Smooth muscle cell (in vitro differentiated cells): ENCODE data around the gene CCDC57. TPM values are rescaled to one million over a fixed set of nuclear protein-coding genes. Genes with fewer than 3 reads are reported as not detected.

ENCODE experiments used
- DNase-seq: peaks from one replicate; lab custom pipeline; 2025; ENCODE audit not compliant: unreplicated experiment; lab: John Stamatoyannopoulos, UW
- H2AFZ ChIP-seq: fragments of 200-600 bp; sonication (generic); 2 replicates; pipeline ENCODE4 v1.6.0; 2016; ENCODE audit warnings: antibody characterized with exemption, low read depth, mild to moderate bottlenecking
- H3F3A ChIP-seq: fragments of 200-600 bp; sonication (generic); 2 replicates; pipeline ENCODE4 v1.6.0; 2017; ENCODE audit warnings: antibody characterized with exemption, low read depth
- H3K27ac ChIP-seq: fragments of 200-600 bp; sonication (generic); 2 replicates; pipeline ENCODE4 v1.5.1; 2016; ENCODE audit warnings: low read depth, mild to moderate bottlenecking
- H3K27me3 ChIP-seq: fragments of 200-600 bp; sonication (generic); 2 replicates; pipeline ENCODE4 v1.6.1; 2016; ENCODE audit warnings: low read depth, mild to moderate bottlenecking
- H3K36me3 ChIP-seq: fragments of 200-600 bp; sonication (generic); 2 replicates; pipeline ENCODE4 v1.5.1; 2016; ENCODE audit warnings: low read depth
- H3K4me1 ChIP-seq: fragments of 200-600 bp; sonication (generic); 2 replicates; pipeline ENCODE4 v1.5.1; 2016; ENCODE audit warnings: low read depth
- H3K4me2 ChIP-seq: fragments of 200-600 bp; sonication (generic); 2 replicates; pipeline ENCODE4 v1.6.0; 2016; ENCODE audit warnings: mild to moderate bottlenecking
- H3K4me3 ChIP-seq: fragments of 200-600 bp; sonication (generic); 2 replicates; pipeline ENCODE4 v1.5.1; 2016; ENCODE audit warnings: mild to moderate bottlenecking
- H3K79me2 ChIP-seq: fragments of 200-600 bp; sonication (generic); 2 replicates; pipeline ENCODE4 v1.6.0; 2016; ENCODE audit warnings: low read depth, mild to moderate bottlenecking
- H3K9ac ChIP-seq: fragments of 200-600 bp; sonication (generic); 2 replicates; pipeline ENCODE4 v1.6.0; 2016; ENCODE audit warnings: low read depth
- H3K9me3 ChIP-seq: fragments of 200-600 bp; sonication (generic); replicated peaks from 2 replicates; pipeline ENCODE4 v1.5.1; 2016; ENCODE audit warnings: low read depth
- H4K20me1 ChIP-seq: fragments of 200-600 bp; sonication (generic); 2 replicates; pipeline ENCODE4 v1.6.0; 2016; ENCODE audit warnings: low read depth
- WGBS: methylation state at CpG from one replicate; pipeline ENCODE4 v1.1.7; 2016; ENCODE audit warnings: low lambda C conversion rate; 5-methylcytosine and 5-hydroxymethylcytosine counted together
- polyA plus RNA-seq: library from polyadenylated mRNA; unstranded; fragments of >200 nt; fragmentation: Nextera tagmentation; extraction: Ambion mirVana; gene quantifications from 2 replicates; pipeline ENCODE4 v1.2.1, GENCODE V29; 2016
- total RNA-seq: library from RNA; depleted of rRNA; stranded (reverse); fragments of >200 nt; gene quantifications from 2 replicates; pipeline ENCODE4 v1.2.3, GENCODE V29; 2014
- TF ChIP-seq, protein P1 (sequence below): fragments of 200-600 bp; sonication (generic); IDR thresholded peaks from 2 replicates; pipeline ENCODE4 v1.5.1; 2017; ENCODE audit warnings: borderline replicate concordance, mild to moderate bottlenecking, antibody characterized with exemption; ENCODE audit not compliant: insufficient read depth, poor library complexity, severe bottlenecking

The CCDC57 gene
- total and polyA plus RNA-seq, 2 experiments from 2014 or later: 18.3 to 23.1 TPM

DNA sequence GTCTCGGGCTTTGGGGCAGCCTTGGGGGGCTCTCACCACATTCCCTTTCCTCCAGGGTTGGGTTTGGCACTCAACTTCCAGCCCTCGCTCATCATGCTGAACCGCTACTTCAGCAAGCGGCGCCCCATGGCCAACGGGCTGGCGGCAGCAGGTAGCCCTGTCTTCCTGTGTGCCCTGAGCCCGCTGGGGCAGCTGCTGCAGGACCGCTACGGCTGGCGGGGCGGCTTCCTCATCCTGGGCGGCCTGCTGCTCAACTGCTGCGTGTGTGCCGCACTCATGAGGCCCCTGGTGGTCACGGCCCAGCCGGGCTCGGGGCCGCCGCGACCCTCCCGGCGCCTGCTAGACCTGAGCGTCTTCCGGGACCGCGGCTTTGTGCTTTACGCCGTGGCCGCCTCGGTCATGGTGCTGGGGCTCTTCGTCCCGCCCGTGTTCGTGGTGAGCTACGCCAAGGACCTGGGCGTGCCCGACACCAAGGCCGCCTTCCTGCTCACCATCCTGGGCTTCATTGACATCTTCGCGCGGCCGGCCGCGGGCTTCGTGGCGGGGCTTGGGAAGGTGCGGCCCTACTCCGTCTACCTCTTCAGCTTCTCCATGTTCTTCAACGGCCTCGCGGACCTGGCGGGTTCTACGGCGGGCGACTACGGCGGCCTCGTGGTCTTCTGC lies 24.6 kb upstream of the CCDC57 start:
- Histone ChIP-seq H3F3A (peaks cover 22% of the 10 kb centered on the region), H3K4me2 (no peak overlapping the region), H3K4me1 (peaks cover 6% of the 10 kb centered on the region), H3K27ac (peak overlapping the region; percentile 68), H3K9me3 (no peaks in the 10 kb centered on the region), H3K36me3 (no peaks in the 10 kb centered on the region), H3K27me3 (no peaks in the 10 kb centered on the region), H3K79me2 (peaks cover 59% of the 10 kb centered on the region), H4K20me1 (peaks cover 100% of the 10 kb centered on the region), H3K4me3 (no peak overlapping the region), H3K9ac (no peak overlapping the region), H2AFZ (no peak overlapping the region)
- TF ChIP-seq, protein P1, sequence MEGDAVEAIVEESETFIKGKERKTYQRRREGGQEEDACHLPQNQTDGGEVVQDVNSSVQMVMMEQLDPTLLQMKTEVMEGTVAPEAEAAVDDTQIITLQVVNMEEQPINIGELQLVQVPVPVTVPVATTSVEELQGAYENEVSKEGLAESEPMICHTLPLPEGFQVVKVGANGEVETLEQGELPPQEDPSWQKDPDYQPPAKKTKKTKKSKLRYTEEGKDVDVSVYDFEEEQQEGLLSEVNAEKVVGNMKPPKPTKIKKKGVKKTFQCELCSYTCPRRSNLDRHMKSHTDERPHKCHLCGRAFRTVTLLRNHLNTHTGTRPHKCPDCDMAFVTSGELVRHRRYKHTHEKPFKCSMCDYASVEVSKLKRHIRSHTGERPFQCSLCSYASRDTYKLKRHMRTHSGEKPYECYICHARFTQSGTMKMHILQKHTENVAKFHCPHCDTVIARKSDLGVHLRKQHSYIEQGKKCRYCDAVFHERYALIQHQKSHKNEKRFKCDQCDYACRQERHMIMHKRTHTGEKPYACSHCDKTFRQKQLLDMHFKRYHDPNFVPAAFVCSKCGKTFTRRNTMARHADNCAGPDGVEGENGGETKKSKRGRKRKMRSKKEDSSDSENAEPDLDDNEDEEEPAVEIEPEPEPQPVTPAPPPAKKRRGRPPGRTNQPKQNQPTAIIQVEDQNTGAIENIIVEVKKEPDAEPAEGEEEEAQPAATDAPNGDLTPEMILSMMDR: no peak
- WGBS: 98% methylated on average over 41 of the region's 59 CpGs
- no peak for DNase-seq

DNA sequence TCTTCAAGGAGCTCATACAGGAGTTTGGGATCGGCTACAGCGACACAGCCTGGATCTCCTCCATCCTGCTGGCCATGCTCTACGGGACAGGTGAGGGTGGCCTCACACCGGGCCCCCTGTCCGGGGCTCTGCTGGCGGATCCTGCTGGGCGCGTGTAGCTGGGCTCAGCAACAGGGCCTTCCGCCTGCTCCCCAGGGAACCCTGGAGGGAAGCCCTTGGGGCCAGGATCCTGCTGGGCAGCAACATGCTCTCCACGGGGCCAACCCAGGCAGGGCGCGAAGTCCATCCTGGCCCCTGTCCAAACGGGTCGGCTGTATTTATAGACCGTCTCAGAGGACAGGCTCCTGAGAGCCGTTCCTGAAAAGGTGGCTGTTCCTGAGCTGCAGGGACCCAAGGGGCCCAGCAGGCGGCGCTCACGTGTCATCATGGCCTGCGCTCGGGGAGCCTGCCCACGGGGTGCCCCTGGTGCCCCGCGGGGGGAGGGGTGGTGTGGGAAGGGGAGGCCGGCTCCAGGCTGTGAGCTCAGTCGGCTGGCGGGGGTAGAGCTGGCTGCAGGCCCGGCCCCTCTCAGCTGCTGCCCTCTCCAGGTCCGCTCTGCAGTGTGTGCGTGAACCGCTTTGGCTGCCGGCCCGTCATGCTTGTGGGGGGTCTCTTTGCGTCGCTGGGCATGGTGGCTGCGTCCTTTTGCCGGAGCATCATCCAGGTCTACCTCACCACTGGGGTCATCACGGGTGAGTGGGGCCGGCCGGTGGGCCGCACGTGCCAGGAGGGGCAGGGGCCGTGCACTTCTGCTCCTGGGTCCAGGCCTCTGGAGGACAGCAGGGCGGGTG lies 23.7 kb upstream of the CCDC57 start:
- no peak for DNase-seq
- Histone ChIP-seq H3F3A (peaks cover 20% of the 10 kb centered on the region), H3K79me2 (peaks cover 67% of the 10 kb centered on the region), H3K27ac (peak overlapping the region; percentile 68), H3K9ac (no peak overlapping the region), H3K4me2 (peak overlapping the region; percentile 17), H3K4me3 (no peak overlapping the region), H2AFZ (no peak overlapping the region), H4K20me1 (peaks cover 100% of the 10 kb centered on the region), H3K9me3 (no peaks in the 10 kb centered on the region), H3K27me3 (no peaks in the 10 kb centered on the region), H3K4me1 (peaks cover 14% of the 10 kb centered on the region), H3K36me3 (no peaks in the 10 kb centered on the region)
- 71% methylated on average over 41 of the region's 44 CpGs for WGBS
- TF ChIP-seq, protein P1: peak; percentile 87

DNA sequence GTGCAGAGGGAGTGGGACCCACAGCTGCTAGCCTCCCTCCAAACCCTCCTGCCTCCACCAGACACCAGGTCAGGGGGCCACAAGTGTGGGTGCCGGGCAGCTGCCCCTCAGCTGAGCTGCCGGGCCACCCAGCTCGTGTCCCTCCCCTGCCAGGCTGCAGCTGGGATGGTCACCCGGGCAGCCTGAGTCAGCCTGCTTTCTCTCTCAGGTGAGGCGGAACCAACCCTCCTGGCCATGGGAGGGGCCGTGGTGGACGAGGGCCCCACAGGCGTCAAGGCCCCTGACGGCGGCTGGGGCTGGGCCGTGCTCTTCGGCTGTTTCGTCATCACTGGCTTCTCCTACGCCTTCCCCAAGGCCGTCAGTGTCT lies 23.1 kb upstream of the CCDC57 start:
- Histone ChIP-seq H3K27ac (peak overlapping the region; percentile 68), H2AFZ (no peak overlapping the region), H3K36me3 (no peaks in the 10 kb centered on the region), H3K4me1 (peaks cover 15% of the 10 kb centered on the region), H3K9ac (no peak overlapping the region), H3F3A (peaks cover 20% of the 10 kb centered on the region), H4K20me1 (peaks cover 100% of the 10 kb centered on the region), H3K9me3 (no peaks in the 10 kb centered on the region), H3K27me3 (no peaks in the 10 kb centered on the region), H3K4me2 (peak overlapping the region; percentile 17), H3K4me3 (no peak overlapping the region), H3K79me2 (peaks cover 73% of the 10 kb centered on the region)
- WGBS: 78% methylated on average over 15 of the region's 15 CpGs
- TF ChIP-seq, protein P1: no peak
- no peak for DNase-seq
